GM12878 (cell line): ENCODE results near the gene FASTK. TPM values are rescaled to one million over a fixed set of nuclear protein-coding genes. Genes with fewer than 3 reads are reported as not detected.

ENCODE experiments used
- ATAC-seq: fragments of 200-7000 bp; cut with Tn5 transposase; 3 replicates; pipeline ENCODE4 v1.9.1; 2020; ENCODE audit warnings: mild to moderate bottlenecking, moderate library complexity
- BruUV-seq: library from RNA; stranded (reverse); fragments of 400-500 nt; replicated peaks from 2 replicates; lab custom pipeline; 2021; lab: Mats Ljungman, UMichigan
- CTCF ChIA-PET: fragments of 300-600 bp; sonication (Branson Sonifier 250); formaldehyde crosslinking; extraction: SDS; loops from one replicate; lab custom pipeline; 2021; ENCODE audit warnings: inconsistent platforms; lab: Yijun Ruan, JAX
- POLR2A ChIA-PET: fragments of 350-600 bp; formaldehyde crosslinking; extraction: SDS; loops from one replicate; lab custom pipeline; 2021; ENCODE audit warnings: inconsistent platforms; lab: Charles Lee
- RAD21 ChIA-PET: fragments of 300-600 bp; sonication (Branson Sonifier 250); formaldehyde crosslinking; loops from one replicate; lab custom pipeline; 2023; ENCODE audit warnings: antibody characterized with exemption; ENCODE audit not compliant: unreplicated experiment; lab: Charles Lee
- SMC1A ChIA-PET: fragments of 300-600 bp; sonication (Branson Sonifier 250); formaldehyde crosslinking; loops from one replicate; lab custom pipeline; 2023; ENCODE audit not compliant: unreplicated experiment, uncharacterized antibody; lab: Charles Lee
- DNase-seq: peaks from one replicate; pipeline ENCODE4 v3.0.0-alpha.2; 2011; ENCODE audit warnings: low read depth, low spot score
- FAIRE-seq: peaks from 3 replicates; lab custom pipeline; 2011; peaks lifted over from hg19 to GRCh38; lab: Jason Lieb, UNC
- H2AFZ ChIP-seq: 2 replicates; pipeline ENCODE4 v1.6.0; 2011; ENCODE audit warnings: low read depth, low read length, control low read depth; ENCODE audit not compliant: control insufficient read depth
- H3K27ac ChIP-seq: 2 replicates; pipeline ENCODE4 v1.5.1; 2011; ENCODE audit warnings: control low read depth; ENCODE audit not compliant: control insufficient read depth, insufficient read depth
- H3K27me3 ChIP-seq, 2 experiments: replicated peaks in 1 of 2; 2 replicates each; pipeline versions ENCODE4 v1.6.0 to v1.6.1; 2011; ENCODE audit warnings: low read length in 1 of 2; ENCODE audit not compliant: control insufficient read depth in 2 of 2, insufficient read depth in 2 of 2
- H3K36me3 ChIP-seq, 2 experiments: 2 replicates each; pipeline ENCODE4 v1.5.1; 2011; ENCODE audit warnings: low read length in 1 of 2; ENCODE audit not compliant: control insufficient read depth in 2 of 2, insufficient read depth in 2 of 2
- H3K4me1 ChIP-seq: 2 replicates; pipeline ENCODE4 v1.6.1; 2011; ENCODE audit warnings: mild to moderate bottlenecking, low read length, moderate library complexity, mixed read lengths; ENCODE audit not compliant: control insufficient read depth, insufficient read depth
- H3K4me2 ChIP-seq: 2 replicates; pipeline ENCODE4 v1.6.0; 2011; ENCODE audit warnings: control low read depth; ENCODE audit not compliant: control insufficient read depth, insufficient read depth
- H3K4me3 ChIP-seq: fragments of 200-600 bp; sonication (generic); 2 replicates; pipeline ENCODE4 v1.5.1; 2016
- H3K79me2 ChIP-seq: 2 replicates; pipeline ENCODE4 v1.6.0; 2011; ENCODE audit warnings: low read length; ENCODE audit not compliant: control insufficient read depth, insufficient read depth
- H3K9ac ChIP-seq: 2 replicates; pipeline ENCODE4 v1.8.0; 2011; ENCODE audit warnings: low read length, control low read depth, mixed read lengths; ENCODE audit not compliant: control insufficient read depth, insufficient read depth
- H3K9me3 ChIP-seq: replicated peaks from 3 replicates; pipeline ENCODE4 v1.5.1; 2011; ENCODE audit warnings: mild to moderate bottlenecking, low read length; ENCODE audit not compliant: control insufficient read depth, insufficient read depth
- H4K20me1 ChIP-seq: 2 replicates; pipeline ENCODE4 v1.6.0; 2011; ENCODE audit not compliant: control insufficient read depth, insufficient read depth
- CHD4 ChIP-seq: fragments of 200-600 bp; sonication (generic); IDR thresholded peaks from 2 replicates; pipeline ENCODE4 v1.6.1; 2016; ENCODE audit warnings: mild to moderate bottlenecking
- CUX1 ChIP-seq: IDR thresholded peaks from 2 replicates; pipeline ENCODE4 v1.6.1; 2012; ENCODE audit warnings: improper control_type of control experiment, low read depth, low read length; ENCODE audit not compliant: insufficient replicate concordance
- MYC ChIP-seq: IDR thresholded peaks from 2 replicates; pipeline ENCODE4 v1.6.1; 2011; ENCODE audit warnings: mild to moderate bottlenecking, low read length, moderate library complexity, inconsistent platforms; ENCODE audit not compliant: insufficient read depth, insufficient replicate concordance, insufficient read length, severe bottlenecking
- NBN ChIP-seq: fragments of 450-650 bp; IDR thresholded peaks from 2 replicates; pipeline ENCODE4 v1.6.1; 2016
- PAX8 ChIP-seq: fragments of 450-650 bp; IDR thresholded peaks from 2 replicates; pipeline ENCODE4 v1.6.1; 2017; ENCODE audit warnings: mild to moderate bottlenecking, moderate library complexity
- RFX5 ChIP-seq: IDR thresholded peaks from 2 replicates; pipeline ENCODE4 v1.6.1; 2011; ENCODE audit warnings: low read depth, low read length, improper control_type of control experiment
- STAT1 ChIP-seq: fragments of 450-650 bp; conservative IDR thresholded peaks from 2 replicates; pipeline ENCODE4 v1.6.1; 2014; ENCODE audit warnings: antibody characterized with exemption, mild to moderate bottlenecking
- WGBS: methylation state at CpG from one replicate; pipeline ENCODE4 v1.1.6; 2016; ENCODE audit warnings: low lambda C conversion rate; ENCODE audit not compliant: insufficient replicate concordance, insufficient coverage; ENCODE audit errors: missing lambda C conversion rate; 5-methylcytosine and 5-hydroxymethylcytosine counted together
- in situ Hi-C: fragments of 300-500 bp; cut with MboI; formaldehyde crosslinking; loops from 9 replicates; pipeline ENCODE4 v1.14.3; 2018; ENCODE audit warnings: mixed read lengths
- intact Hi-C: fragments of 100-400 bp; cut with micrococcal nuclease; formaldehyde crosslinking; loops from one replicate; pipeline ENCODE4 v1.14.2; 2022; ENCODE audit not compliant: unreplicated experiment
- polyA plus RNA-seq, 11 experiments: library from polyadenylated mRNA; depleted of rRNA in 4 of 11; unstranded in 6 of 11; stranded (reverse) in 5 of 11; fragments of >200 nt; fragmentation: Nextera tagmentation in 4 of 11; fragmentation: Illumina TruSeq in 1 of 11; extraction: Ambion mirVana in 4 of 11; extraction: Trizol in 1 of 11; gene quantifications; 1 replicate in 1 of 11; 2 replicates in 10 of 11; pipeline versions ENCODE4 v1.2.1 to v1.2.3, GENCODE V29; 2011 to 2016; ENCODE audit warnings: inconsistent platforms in 2 of 11, missing spikeins in 2 of 11, low read depth in 1 of 11
- total RNA-seq, 4 experiments: library from RNA; depleted of rRNA in 3 of 4; stranded (reverse); fragments of >200 nt in 3 of 4; fragmentation: Illumina TruSeq in 1 of 4; extraction: Trizol in 1 of 4; gene quantifications; 2 replicates each; pipeline versions ENCODE4 v1.2.1 to v1.2.3, GENCODE V29; 2013 to 2021
- TF ChIP-seq, protein P1 (sequence below), 3 experiments: IDR thresholded peaks in 2 of 3; conservative IDR thresholded peaks in 1 of 3; 2 replicates each; pipeline ENCODE4 v1.5.1; 2011; ENCODE audit warnings: low read depth in 3 of 3, low read length in 3 of 3, mild to moderate bottlenecking in 3 of 3, control low read depth in 2 of 3, moderate library complexity in 2 of 3, inconsistent platforms in 1 of 3, mixed read lengths in 1 of 3; ENCODE audit not compliant: control insufficient read depth in 2 of 3, insufficient read depth in 1 of 3; ENCODE audit errors: extremely low read depth in 1 of 3

The FASTK gene
- total and polyA plus RNA-seq, 10 of the 15 experiments (the other 5 are each of a cell fraction or from before 2014, with no cell fraction given): 0.19 to 102 (median 54.5) TPM

DNA sequence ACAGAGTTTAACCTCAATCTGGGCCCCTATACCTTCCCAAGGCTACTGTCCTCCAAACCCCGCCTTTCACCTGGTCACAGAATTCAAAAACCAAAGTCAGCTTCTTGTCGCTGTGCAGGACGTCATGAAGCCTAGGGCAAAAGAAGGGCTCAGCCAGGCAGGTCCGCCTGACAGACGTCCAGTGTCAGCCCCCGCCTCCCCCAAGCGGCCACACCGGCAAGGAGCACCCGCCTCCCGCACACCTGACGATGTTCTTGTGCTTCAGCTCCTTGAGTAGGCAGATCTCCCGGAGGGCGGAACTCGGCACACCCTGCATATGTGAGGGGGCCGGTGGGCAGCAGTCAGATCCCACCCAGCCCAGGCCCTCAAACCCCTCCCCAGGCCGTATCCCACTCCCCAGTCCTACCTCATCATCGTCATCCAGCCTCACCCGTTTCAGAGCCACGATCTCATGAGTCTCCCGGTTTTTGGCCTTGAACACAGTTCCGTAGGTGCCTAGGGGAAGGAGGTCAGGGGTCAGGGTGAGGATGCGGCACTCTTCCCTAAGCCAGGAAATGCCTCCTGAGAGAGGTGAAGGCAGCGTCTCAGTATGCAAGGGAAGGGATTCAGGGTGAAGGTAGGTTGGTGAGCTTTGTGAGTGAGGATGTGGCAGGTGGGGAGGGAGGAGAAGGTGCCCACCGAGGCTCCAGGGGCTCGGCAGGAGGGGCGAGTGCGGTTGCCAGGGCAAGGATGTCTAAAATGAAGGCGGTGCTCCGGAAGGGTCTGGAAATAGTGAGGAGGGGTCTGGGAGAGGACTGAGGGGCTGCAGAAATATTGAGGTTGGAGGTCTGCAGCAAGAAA, 23.7 kb downstream of the FASTK start:
- Histone ChIP-seq H3K27me3 (no peaks in the 10 kb centered on the region), H3K4me3 (peak overlapping the region; percentile 87), H3K4me2 (peak overlapping the region; percentile 95), H3K9ac (peak overlapping the region; percentile 82), H4K20me1 (no peaks in the 10 kb centered on the region), H3K27ac (no peak overlapping the region), H3K36me3 (no peaks in the 10 kb centered on the region), H3K79me2 (peaks cover 19% of the 10 kb centered on the region), H2AFZ (peak overlapping the region; percentile 94), H3K9me3 (no peaks in the 10 kb centered on the region), H3K4me1 (peaks cover 24% of the 10 kb centered on the region)
- ChIA-PET RAD21 (no interaction called here), CTCF (interaction anchor here (1.0 kb wide), 1 partner anchor 29 kb away, joined by 3 read pairs; the partner anchor contains the start of gene ABCB8), POLR2A (no interaction called here), SMC1A (no interaction called here)
- no peak for FAIRE-seq
- ATAC-seq: no peak
- BruUV-seq: no TSS peak
- no peak for DNase-seq
- TF ChIP-seq RFX5 (no peak), NBN (no peak)
- in situ Hi-C loops (no loop called here), intact Hi-C loops (no loop called here)
- WGBS: 69% methylated on average over 29 of the region's 29 CpGs

- H3K4me2 ChIP-seq: peak overlapping the region; percentile 95; the same call in 1 of the 2 replicates
- TF ChIP-seq, protein P1, sequence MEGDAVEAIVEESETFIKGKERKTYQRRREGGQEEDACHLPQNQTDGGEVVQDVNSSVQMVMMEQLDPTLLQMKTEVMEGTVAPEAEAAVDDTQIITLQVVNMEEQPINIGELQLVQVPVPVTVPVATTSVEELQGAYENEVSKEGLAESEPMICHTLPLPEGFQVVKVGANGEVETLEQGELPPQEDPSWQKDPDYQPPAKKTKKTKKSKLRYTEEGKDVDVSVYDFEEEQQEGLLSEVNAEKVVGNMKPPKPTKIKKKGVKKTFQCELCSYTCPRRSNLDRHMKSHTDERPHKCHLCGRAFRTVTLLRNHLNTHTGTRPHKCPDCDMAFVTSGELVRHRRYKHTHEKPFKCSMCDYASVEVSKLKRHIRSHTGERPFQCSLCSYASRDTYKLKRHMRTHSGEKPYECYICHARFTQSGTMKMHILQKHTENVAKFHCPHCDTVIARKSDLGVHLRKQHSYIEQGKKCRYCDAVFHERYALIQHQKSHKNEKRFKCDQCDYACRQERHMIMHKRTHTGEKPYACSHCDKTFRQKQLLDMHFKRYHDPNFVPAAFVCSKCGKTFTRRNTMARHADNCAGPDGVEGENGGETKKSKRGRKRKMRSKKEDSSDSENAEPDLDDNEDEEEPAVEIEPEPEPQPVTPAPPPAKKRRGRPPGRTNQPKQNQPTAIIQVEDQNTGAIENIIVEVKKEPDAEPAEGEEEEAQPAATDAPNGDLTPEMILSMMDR (IDR thresholded peaks at IDR 0.05 in 2 of 3, conservative IDR thresholded peaks at IDR 0.05 in 1 of 3; ENCODE audit: control insufficient read depth in 2 of 3, extremely low read depth in 1 of 3, insufficient read depth in 1 of 3, low read depth in 3 of 3, low read length in 3 of 3): no peak
- TF ChIP-seq MYC (no peak), PAX8 (no peak), CUX1 (no peak), STAT1 (no peak), CHD4 (no peak)
Measured at GRCh38 chr7:151056283-151056665, 24.3 kb downstream of the FASTK start.

More at GRCh38 chr7:151056283-151056665, 24.3 kb downstream of the FASTK start:
- Histone ChIP-seq H3K4me1 (peaks cover 24% of the 10 kb centered on the region), H3K79me2 (peaks cover 16% of the 10 kb centered on the region), H3K9me3 (no peaks in the 10 kb centered on the region), H3K9ac (no peak overlapping the region), H2AFZ (no peak overlapping the region), H4K20me1 (no peaks in the 10 kb centered on the region), H3K36me3 (no peaks in the 10 kb centered on the region), H3K27ac (no peak overlapping the region), H3K4me3 (no peak overlapping the region), H3K27me3 (no peaks in the 10 kb centered on the region)
- 94% methylated on average over 6 of the region's 6 CpGs for WGBS
- ChIA-PET RAD21 (no interaction called here), SMC1A (no interaction called here), POLR2A (no interaction called here), CTCF (no interaction called here)
- BruUV-seq: no TSS peak
- intact Hi-C loops (no loop called here), in situ Hi-C loops (no loop called here)
- ATAC-seq (no peak), DNase-seq (no peak), FAIRE-seq (no peak)
